GM18867 (cell line): ENCODE measurements around the gene COL5A3.
"Not testable (repeated sequence)": the region's sequence is repeated elsewhere in the genome, so short reads cannot be mapped to it uniquely, and the experiment has no call there.

Experiments used
- ATAC-seq: cut with Tn5 transposase; IDR thresholded peaks from one replicate; pipeline ENCODE4 v1.9.1; 2021; ENCODE audit warnings: mild to moderate bottlenecking, moderate library complexity; ENCODE audit not compliant: unreplicated experiment

Gene COL5A3

DNA sequence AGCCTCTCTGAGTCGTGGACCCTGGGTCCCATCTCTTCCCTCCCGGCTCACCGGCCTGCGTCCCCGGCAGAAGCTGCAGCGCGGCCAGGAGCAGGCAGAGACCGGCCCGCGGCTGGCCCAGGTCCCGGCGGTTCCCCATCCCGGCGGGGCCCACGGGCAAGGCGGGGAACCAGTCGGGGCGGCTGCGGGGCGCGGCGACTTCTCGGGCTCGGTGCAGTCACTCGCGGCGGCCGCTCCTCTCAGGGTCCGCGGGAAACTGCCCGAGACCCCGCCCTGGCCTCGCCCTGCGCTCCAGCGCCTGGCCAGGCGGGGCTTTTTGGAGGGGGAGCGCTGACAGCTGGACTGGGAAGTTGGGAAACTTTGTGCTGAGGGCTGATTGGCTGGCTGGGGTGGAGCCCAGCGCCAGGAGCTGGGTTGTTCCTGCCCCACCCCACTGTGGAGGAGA lies at the start of gene COL5A3:
COL5A3 (minus strand) TSS at position 258 of the 445 bp plus-strand sequence; CDS start at position 139, 119 bp downstream.
- no peak for ATAC-seq

DNA sequence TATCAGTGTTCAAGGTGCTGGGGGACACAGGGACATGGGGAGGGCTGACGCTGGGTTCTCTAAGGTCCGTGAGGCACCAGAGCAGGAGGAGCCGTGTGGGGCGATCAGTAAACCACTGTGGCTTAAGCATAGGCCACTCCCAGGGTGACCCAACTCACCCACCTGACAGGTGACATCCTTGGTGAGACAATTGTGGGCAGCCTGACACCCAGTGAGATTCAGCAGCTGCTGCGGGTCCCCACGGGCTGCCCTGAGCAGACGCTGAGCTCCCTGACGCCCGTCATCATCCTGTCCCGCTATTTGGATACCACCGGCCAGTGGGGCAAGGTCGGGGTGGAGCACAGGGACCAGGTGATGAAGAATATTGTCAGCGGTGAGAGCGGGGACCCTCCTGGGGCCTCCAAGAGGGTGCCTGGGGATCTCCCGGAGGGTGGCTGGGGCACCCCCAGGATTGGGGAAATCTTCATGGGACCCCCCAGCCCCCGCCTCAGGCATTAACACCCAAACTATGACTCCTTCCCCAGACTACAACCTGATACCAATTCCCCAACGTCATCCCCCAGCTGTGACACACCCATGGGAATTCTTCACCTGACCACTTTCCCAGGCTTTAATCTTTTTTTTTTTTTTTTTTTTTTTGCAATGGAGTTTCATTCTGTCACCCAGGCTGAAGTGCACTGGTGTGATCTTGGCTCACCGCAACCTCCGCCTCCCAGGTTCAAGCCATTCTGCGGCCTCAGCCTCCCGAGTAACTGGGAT lies 42.5 kb upstream of the COL5A3 start:
- ATAC-seq: no peak

DNA sequence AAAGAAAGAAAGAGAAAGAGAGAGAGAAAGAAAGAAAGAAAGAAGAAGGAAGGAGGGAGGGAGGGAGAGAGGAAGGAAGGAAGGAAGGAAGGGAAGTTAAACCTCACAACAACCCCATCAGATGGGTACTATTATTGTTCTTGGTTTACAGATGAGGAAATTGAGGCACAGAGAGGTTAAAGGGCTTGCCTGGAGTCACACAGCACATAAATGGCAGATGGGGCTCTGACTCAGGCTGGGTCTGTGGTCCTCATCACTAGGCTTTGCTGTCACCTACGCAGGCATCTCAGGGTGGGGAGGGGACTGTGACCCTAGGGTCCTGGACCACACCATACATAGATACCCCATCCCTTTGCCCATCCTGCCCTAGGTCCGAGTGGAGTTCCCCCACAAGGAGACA lies 39.3 kb upstream of the COL5A3 start:
- no peak for ATAC-seq

DNA sequence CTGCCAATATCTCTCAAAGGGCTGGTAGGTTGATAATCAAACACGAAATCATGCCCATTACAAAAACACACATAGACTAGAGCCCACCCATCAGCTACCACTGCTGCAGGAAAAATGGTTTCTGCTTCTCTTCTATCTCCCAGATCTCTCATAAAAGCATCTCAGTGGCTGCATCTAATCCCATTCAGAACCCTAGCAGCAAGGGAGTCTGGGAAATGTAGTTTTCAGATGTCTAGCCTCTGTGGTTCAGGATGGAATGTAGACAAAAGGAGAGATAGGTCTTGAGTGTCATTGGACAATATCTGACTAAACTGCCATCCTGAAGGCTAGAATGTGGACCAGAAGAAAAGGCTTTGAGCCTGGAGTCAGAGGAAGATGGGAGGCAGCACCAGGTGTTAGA lies 35.1 kb upstream of the COL5A3 start:
- no peak for ATAC-seq

DNA sequence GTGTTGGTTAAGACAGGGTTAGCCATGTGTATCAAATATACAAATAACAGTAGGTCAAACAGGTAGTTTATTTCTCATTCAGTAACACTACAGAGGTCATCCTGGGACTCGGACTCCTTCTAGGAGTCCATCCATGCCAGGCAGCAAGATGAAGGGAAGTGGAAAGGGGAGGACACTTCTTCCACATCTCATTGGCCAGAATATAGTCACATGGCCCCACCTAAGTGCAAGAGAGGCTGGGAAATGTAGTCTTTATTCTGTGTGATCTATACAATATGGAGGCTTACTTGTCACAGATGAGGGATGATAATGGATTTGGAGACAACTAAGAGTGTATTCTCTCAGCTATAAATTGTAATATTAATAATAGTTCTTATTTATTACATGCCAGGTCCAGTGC lies 34.1 kb upstream of the COL5A3 start:
- no peak for ATAC-seq

DNA sequence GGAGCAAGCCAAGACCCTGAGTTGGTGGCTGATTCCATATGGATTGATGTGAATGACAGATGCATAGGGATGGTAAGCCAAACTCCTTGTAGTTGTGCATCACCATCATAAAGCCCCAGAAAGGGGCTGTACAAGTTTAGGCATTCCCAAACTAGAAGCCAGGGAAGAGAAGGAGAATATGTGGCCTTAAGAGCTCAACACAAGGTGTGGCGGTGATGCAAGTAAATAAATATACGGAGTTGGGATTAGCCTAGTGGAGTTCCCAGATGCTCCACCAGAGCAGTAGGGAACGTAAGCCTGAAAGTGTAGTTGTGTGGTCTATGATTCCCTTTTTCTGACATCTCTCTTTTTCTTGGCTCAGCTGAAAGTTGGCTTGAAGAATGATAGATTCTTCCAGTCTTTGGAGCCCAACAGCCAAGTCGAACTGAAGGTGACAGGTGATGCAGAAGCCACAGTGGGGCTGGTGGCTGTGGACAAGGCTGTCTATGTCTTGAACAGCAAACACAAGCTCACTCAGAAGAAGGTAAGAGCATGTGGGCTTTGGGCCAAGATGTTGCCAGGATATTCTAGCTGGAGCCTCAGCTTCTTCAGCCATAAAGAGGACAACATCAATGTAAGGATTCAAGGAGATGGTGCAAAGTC lies 33.1 kb upstream of the COL5A3 start:
- ATAC-seq: no peak

DNA sequence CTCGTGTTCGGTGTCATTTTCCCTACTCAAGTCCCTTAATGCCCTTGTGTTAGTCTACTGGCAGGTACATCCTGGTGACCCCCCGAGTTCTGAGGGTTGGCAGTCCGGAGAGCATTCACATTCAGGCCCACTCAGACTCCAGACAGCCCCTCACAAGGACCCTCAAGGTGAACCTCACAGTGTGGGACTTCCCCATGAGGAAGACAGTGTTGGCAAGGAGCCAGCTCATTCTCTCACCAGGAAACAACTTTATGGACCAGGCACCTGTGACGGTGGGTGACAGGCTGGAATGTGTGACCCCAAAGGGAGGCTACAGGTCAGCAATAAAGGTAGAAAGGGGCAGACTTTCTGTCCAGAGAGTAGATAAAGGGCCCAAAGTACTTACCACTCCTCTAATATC lies 27.5 kb upstream of the COL5A3 start:
- no peak for ATAC-seq

DNA sequence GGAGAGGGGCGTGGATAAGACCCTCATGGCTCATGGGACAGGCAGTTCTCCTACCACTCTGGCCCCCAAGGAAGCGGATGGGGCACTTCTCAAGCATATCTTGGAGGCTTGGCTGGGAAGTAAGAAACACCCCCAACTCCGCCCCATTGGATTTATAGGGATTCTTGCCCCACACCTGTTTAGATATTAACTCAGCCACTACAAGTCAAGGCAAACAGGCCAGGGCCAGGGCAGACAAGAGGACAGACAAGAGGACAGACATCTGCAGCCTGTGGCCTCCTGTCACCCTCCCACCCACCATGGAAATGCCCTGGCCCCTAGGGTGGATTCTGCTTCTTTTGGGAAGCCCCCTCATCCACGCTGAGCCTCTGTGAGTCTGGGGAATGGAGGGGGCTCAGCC lies 27.1 kb upstream of the COL5A3 start:
- ATAC-seq: no peak

DNA sequence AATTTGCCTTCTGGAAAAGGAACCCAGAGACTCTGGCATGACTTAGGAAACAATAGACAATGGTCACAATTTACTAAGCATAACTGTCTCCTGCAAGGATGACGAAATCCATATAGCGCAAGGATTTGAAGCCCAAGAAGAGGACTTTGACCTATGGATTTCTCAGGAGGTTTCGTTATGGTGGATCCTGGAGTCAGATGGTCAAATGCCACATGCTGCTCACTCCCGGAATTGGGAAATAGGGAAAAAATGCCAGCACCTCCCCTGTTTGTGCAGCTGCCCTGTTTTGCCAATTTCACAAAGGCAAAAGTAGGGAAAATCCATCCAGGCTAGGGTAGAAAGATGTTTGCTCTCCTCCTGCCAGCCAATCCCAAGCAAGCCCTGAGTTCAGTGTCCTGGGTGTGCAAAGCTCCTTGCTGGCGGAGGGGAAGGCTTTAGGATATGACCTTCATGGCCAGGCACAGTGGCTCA lies 26.3 kb upstream of the COL5A3 start:
- ATAC-seq: no peak

DNA sequence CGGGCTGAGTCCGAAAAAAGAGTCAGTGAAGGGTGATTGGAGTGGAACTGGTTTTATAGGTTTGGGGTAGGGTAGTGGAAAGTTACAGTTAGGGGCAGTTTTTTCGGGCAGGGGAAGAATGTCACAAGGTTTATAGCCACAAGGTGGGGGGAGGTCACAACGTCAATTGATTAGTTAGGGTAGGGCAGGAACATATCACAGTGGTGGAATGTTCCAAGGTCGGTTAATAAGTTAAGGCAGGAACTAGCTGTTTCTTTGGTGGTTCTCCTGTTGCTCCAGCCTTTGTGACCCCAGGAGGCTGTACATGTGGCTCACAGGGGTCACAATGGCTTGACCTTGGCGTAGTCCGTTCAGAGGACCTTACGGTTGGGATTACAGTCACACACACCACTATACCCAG lies 23.3 kb upstream of the COL5A3 start:
- no peak for ATAC-seq

DNA sequence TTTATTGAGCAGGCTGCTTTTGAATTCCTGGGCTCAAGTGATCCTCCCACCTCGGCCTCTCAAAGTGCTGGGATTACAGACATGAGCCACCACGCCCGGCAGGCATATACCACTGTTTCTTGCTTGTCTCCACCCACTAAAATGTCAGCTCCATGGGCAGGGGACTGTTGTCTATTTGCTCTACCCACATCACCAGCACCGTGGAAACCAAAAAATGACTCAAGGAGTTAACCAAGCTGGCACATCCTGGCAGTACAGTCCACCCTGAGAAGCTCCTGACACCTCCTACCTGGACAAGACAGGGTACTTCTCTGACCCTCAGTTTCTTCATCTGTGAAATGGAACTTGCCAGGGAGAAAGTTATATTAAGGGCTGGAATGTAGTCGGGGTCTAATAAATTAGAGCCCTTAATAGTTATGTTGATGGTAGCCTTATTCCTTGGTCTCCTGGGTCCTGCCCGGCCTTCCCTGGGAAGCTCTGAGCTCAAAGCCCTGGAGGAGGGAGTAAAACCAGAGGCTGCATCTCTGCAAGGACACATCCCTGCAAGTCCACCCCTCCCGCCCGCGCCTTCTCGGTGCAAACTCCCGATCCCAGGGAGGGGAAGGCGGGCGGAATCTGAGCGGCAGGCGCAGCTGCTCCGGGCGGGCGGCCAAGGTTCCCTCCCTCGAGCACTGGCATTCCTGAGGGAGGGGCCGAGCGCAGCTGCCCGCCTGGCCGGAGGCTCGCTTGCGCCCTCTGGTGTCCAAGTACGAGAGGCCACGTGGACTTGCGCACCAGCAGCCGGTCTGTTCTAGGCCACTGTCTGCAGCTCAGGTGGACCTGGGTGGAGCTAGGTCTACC lies 17.1 kb upstream of the COL5A3 start:
- ATAC-seq: peak; percentile 58

DNA sequence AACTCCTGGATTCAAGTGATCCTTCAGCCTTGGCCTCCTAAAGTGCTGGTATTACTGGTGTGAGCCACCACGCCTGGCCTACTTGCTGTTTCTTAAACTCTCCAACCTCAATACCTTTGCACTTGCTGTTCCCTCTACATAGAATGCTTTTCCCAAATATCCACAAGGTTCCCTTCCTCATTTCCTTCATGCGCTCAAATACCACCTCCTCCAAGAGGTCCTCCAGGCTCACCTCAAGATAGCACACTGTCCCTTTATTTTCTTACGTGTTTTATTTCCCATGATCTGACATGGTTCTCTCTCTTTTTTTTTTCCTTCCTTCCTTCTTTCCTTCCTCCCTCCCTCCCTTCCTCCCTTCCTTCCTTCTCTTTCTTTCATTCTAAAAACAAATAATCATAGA lies 16.4 kb upstream of the COL5A3 start:
- no peak for ATAC-seq

DNA sequence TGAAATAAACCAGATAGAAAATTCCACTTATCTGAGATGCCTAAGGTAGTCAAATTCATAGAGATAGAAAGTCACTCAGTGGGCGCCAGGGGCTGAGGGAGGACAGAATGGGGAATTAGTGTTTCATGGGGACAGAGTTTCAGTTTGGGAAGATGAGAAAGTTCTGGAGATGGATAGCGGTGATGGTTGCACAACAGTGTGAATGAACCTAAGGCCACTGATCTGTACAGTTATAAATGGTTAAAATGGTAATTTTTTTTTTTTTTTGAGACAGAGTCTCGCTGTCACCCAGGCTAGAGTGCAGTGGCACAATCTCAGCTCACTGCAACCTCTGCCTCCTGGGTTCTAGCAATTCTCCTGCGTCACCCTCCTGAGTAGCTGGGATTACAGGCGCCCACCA lies 12.8 kb upstream of the COL5A3 start:
- ATAC-seq: not testable (repeated sequence)

DNA sequence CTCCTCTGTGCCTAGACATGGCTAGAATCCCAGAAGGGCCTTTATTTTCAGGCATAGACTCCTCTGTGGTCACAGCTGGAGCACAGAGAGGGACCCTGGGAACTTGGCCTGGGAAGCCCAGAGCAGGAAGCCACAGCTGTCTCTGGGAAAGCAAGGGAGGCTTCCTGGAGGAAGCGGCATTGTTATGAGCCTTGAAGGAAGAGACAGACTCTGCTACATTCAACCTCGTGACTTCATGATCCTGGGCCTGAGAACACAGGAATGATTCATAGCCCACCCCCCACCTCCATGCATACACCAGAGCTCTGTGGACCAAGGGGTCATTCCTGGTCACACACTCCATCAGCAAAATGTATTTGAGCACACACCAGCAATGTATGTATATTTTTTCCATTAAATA lies 11.6 kb upstream of the COL5A3 start:
- ATAC-seq: no peak

DNA sequence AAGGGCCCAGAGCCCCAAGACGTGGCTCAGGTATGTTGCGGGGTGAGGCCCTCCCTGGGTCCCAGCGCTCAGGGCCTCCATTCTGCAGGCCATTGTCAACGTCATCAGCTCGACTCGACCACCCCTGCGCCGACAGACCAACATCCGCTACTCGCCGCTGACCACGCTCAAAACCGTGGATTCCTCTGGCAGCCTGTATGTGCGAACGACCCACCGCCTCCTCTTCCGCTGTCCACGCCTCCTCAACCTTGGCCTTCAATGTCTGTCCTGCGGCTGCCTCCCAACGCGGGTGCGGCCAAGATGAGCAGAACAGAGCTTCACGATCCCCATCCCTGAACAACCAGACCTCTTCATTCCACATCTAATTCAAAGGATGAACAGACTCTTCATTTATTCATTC lies 11.1 kb upstream of the COL5A3 start:
- no peak for ATAC-seq

DNA sequence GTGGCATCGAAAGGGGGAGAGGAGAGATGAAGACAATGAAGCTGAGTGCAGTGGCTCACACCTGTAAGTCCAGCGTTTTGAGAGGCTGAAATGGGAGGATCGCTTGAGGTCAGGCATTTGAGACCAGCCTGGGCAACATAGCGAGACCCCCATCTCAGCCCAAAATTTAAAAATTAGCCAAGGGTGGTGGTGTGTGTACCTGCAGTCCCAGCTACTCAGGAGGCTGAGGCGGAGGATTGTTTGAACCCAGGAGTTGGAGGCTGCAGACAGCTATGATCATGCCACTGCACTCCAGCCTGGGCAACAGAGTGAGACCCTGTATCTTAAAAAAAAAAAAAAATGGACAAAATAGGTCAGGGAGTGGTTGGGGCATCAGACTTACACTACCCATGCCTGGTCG lies 10.5 kb upstream of the COL5A3 start:
- no peak for ATAC-seq

DNA sequence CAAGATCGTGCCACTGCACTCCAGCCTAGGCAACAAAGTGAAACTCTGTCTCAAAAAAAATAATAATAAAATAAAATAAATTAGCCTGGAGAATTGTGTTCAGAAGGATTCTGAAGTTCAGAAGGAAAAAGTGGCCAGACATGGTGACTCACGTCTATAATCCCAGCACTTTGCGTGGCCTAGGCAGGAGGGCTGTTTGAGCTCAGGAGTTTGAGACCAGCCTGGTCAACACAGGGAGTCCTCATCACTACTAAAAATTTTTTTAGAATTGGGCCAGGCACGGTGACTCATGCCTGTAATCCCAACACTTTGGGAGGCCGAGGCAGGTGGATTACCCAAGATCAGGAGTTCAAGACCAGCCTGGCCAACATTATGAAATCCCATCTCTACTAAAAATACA lies 8.9 kb upstream of the COL5A3 start:
- ATAC-seq: no peak

DNA sequence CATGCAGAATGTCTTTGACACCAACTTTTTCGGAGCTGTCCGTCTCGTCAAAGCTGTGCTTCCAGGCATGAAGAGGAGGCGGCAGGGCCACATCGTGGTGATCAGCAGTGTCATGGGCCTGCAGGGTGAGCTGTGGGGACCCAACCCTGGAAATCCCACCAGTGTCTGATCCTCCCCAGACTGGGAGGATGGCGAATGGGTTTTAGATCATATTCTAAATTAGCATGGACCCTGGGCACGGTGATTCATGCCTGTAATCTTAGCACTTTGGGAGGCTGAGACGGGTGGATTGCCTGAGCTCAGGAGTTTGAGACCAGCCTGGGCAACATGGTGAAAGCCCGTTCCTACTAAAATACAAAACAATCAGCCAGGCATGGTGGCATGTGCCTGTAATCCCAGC lies 8.5 kb upstream of the COL5A3 start:
- no peak for ATAC-seq

DNA sequence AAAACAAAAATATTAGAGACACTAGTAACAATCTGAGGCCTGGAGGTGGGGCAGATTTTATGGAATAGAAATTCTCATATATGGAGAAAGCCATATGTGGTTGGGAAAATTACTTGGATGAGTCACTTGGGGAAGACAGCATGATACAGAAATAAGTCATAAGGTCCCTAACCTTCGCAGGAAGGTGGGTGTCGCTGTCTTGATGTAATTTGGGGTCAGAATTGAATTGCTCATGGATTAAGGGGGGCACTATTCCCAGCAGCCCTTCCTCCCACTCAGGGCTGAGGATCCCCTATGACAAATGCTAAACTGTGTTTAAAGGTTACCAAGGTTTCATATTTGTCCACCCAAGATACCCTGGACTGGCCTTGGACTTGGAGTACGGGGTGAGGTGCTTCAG lies 8.0 kb upstream of the COL5A3 start:
- no peak for ATAC-seq

DNA sequence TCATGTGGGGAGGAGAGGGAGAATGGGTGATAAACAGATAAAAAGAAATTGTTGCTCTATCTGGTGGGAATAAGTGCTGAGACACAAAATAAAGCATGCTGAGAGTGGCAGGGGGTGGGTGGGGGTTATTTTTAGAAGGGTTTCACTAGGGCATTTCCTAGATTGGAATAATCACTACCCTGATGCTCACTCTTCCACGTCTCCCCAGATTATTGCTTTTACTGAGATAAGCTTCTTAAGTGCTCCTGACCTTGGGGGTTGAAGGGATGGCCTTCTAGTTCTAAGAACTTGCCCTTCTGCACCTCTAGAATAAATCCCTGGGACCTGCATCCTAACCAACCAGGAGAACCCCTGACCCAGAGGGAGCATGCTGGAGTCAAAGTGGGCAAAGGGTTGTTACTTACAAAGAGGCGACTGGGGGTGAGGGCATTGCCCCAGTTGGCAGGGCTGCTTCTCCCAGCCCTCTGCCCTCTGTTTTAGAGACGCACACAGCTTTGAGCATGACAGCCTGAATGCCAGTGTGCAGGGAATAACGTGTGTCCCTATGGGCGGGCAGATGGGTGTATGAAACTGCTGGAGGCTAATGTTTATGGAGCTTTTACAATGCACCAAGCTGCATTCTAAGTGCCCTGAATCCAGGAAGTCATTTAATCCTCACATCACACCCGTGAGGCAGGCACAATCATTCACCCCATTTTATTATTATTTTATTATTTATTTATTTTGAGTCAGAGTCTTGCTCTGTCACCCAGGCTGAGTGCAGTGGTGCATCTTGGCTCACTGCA lies 3.7 kb upstream of the COL5A3 start:
- no peak for ATAC-seq

DNA sequence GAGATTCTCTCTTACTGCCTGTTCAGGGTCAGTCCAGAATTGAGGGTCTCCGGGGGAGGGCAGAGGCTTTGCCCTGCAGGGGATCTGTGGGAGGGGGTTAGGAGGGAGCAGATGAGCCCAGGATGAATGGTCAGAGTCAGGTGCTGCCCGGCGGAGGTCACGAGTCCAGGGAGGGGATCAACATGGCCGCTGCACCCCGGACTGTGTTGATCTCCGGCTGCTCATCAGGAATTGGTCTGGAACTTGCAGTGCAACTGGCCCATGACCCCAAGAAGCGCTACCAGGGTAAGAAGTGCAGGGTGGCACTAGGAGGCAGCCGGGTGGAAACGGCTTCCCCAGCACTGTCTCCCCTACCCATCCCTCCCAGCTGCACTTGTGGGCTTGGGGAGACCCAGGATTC lies 3.0 kb upstream of the COL5A3 start, which contains the start of gene RDH8:
RDH8 (plus strand) TSS at position 168 of the 400 bp plus-strand sequence; CDS start at position 183, 15 bp downstream.
- no peak for ATAC-seq
